ENCODE measurements around the gene GHRH. TPM values are rescaled to one million over a fixed set of nuclear protein-coding genes. Genes with fewer than 3 reads are reported as not detected.

The GHRH gene
- polyA plus RNA-seq, 1 experiment = not detected

DNA sequence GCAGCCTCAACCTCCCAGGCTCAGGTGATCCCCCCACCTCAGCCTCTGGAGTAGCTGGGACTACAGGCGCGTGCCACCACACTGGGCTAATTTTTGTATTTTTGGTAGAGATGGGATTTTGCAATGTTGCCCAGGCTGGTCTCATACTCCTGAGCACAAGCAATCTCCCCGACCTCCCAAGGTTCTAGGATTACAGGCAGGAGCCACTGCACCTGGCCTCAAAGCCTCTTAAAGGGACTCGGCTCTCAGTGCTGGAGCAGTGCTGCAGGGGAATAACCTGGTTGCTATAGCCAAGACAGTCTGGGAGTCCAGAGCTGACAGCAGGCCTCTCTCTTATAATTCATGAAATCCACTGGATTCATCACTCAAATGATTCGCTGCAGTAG, 17.0 kb downstream of the GHRH start:
- Histone ChIP-seq H3K36me3 (ENCODE audit: control insufficient read depth, insufficient read depth, low read length) (peaks cover 5% of the 10 kb centered on the region), H3K27me3 (ENCODE audit: control insufficient read depth, insufficient read depth, low read length) (no peaks in the 10 kb centered on the region), H3K4me3 (ENCODE audit: low read depth, low read length) (no peak overlapping the region)
- no peak for DNase-seq (ENCODE audit: low read depth)
- ChIA-PET POLR2A (no interaction called here), CTCF (interaction anchor here (1.5 kb wide), 1 partner anchor 11 kb away, joined by 5 read pairs; no protein-coding TSS in a partner anchor)
- TF ChIP-seq, protein P1, sequence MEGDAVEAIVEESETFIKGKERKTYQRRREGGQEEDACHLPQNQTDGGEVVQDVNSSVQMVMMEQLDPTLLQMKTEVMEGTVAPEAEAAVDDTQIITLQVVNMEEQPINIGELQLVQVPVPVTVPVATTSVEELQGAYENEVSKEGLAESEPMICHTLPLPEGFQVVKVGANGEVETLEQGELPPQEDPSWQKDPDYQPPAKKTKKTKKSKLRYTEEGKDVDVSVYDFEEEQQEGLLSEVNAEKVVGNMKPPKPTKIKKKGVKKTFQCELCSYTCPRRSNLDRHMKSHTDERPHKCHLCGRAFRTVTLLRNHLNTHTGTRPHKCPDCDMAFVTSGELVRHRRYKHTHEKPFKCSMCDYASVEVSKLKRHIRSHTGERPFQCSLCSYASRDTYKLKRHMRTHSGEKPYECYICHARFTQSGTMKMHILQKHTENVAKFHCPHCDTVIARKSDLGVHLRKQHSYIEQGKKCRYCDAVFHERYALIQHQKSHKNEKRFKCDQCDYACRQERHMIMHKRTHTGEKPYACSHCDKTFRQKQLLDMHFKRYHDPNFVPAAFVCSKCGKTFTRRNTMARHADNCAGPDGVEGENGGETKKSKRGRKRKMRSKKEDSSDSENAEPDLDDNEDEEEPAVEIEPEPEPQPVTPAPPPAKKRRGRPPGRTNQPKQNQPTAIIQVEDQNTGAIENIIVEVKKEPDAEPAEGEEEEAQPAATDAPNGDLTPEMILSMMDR (IDR thresholded peaks at IDR 0.05; ENCODE audit: insufficient read depth, low read depth, low read length) = no peak

GRCh38 chr20:37243937-37244571, 17.6 kb downstream of the GHRH start:
- Histone ChIP-seq H3K27me3 (ENCODE audit: control insufficient read depth, insufficient read depth, low read length) (no peaks in the 10 kb centered on the region), H3K4me3 (ENCODE audit: low read depth, low read length) (no peak overlapping the region), H3K36me3 (ENCODE audit: control insufficient read depth, insufficient read depth, low read length) (peaks cover 5% of the 10 kb centered on the region)
- DNase-seq (ENCODE audit: low read depth) = no peak
- POLR2A ChIA-PET = no interaction called here
- CTCF ChIA-PET = interaction anchor here (1.5 kb wide), 1 partner anchor 12 kb away, joined by 5 read pairs; no protein-coding TSS in a partner anchor
- TF ChIP-seq, protein P1 (IDR thresholded peaks at IDR 0.05; ENCODE audit: insufficient read depth, low read depth, low read length) = no peak

DNA sequence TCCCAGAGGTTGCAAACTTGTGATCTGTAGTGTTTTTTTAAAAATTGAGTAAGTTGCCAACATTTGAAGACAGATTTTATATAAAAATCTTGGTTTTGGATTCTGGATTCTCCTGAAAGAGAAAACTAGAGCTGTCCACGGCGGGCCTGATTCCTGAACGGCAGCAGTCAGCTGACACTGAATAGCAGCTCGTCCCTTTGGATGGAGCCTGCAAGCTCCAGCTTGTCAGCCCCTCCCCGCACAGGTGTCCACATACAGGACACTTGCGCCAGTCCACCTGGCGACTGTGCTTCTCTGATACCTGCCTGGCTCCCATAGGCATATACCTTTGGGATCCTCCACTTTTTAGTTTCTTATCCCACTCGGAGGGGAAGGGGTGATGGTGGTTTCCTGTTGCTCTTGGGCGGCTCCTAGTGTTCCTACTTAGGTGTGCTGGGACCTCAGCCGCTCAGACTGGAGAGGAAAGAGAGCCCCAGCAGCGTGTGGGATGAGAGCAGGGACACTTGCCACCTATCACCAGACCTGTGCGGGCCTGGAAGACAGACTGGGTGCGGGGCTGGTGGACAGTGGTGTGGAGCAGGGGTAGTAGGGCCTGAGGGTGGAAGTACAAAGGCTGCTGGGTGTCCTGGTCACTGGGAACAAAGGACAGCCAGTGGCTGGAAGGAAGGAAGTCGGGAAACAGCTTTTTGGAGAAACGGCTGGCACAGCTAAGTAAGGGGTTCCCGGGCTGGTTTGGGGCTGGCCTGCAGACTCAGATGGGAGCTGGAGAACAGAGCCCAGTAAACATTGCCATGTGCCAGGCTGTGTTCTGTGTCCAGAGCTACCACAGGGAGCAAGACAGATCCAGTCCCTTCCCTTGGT, 18.3 kb downstream of the GHRH start:
- TF ChIP-seq, protein P1 (IDR thresholded peaks at IDR 0.05; ENCODE audit: insufficient read depth, low read depth, low read length) = peak; percentile 6; the same call in 1 of the 2 replicates
- DNase-seq (ENCODE audit: low read depth) = no peak
- ChIA-PET CTCF (interaction anchor here (0.9 to 1.5 kb wide), 2 partner anchors 12 to 14 kb away, joined by 4 to 5 read pairs; no protein-coding TSS in a partner anchor), POLR2A (no interaction called here)
- H3K4me3 ChIP-seq (ENCODE audit: low read depth, low read length) = no peak overlapping the region
- peaks cover 7% of the 10 kb centered on the region for H3K36me3 ChIP-seq (ENCODE audit: control insufficient read depth, insufficient read depth, low read length)
- H3K27me3 ChIP-seq (ENCODE audit: control insufficient read depth, insufficient read depth, low read length) = no peaks in the 10 kb centered on the region

- CTCF ChIA-PET = interaction anchor here (0.9 to 1.3 kb wide), 2 partner anchors 13 to 47 kb away, joined by 4 read pairs; no protein-coding TSS in a partner anchor
- POLR2A ChIA-PET = no interaction called here
- TF ChIP-seq, protein P1 (IDR thresholded peaks at IDR 0.05; ENCODE audit: insufficient read depth, low read depth, low read length) = no peak
Measured at GRCh38 chr20:37242503-37242902, 19.1 kb downstream of the GHRH start.

More at GRCh38 chr20:37242503-37242902, 19.1 kb downstream of the GHRH start:
- Histone ChIP-seq H3K36me3 (ENCODE audit: control insufficient read depth, insufficient read depth, low read length) (peaks cover 11% of the 10 kb centered on the region), H3K27me3 (ENCODE audit: control insufficient read depth, insufficient read depth, low read length) (no peaks in the 10 kb centered on the region), H3K4me3 (ENCODE audit: low read depth, low read length) (no peak overlapping the region)
- DNase-seq (ENCODE audit: low read depth) = no peak
